Adrenal gland (tissue), 5 donors: Measurements from ENCODE around the gene EYS.

Experiments
- CTCF ChIP-seq, 6 experiments: fragments of 450-650 bp in 4 of 6; fragments of 200-600 bp in 2 of 6; sonication (generic) in 1 of 6; IDR thresholded peaks; 1 replicate in 5 of 6; 2 replicates in 1 of 6; pipeline versions ENCODE4 v1.5.1 to v1.8.0; 2016 to 2021; ENCODE audit warnings: antibody characterized with exemption in 6 of 6, mild to moderate bottlenecking in 2 of 6, moderate library complexity in 1 of 6
- POLR2A ChIP-seq, 2 donors: fragments of 450-650 bp; IDR thresholded peaks; one replicate each; pipeline ENCODE4 v1.6.1; 2017; ENCODE audit warnings: antibody characterized with exemption in 2 of 2, mild to moderate bottlenecking in 2 of 2, moderate library complexity in 1 of 2
- donor health status: DM: no; HTN: no; CAD: no.

GRCh38 chr6:65595540-65595939, 111.5 kb downstream of the EYS start:
- TF ChIP-seq CTCF (IDR thresholded peaks at IDR 0.05): no peak
- no peak for TF ChIP-seq POLR2A (IDR thresholded peaks at IDR 0.05)
